Neutrophil (primary cell): ENCODE measurements around the gene DYNC1I2.

Source experiments
- H3K27ac ChIP-seq: fragments of 200-600 bp; sonication (generic); 2 replicates; pipeline ENCODE4 v1.5.1; 2016; ENCODE audit warnings: mild to moderate bottlenecking, moderate library complexity
- H3K27me3 ChIP-seq: fragments of 200-600 bp; sonication (generic); 2 replicates; pipeline ENCODE4 v1.6.0; 2016; ENCODE audit warnings: mild to moderate bottlenecking
- H3K36me3 ChIP-seq: fragments of 200-600 bp; sonication (generic); 2 replicates; pipeline ENCODE4 v1.5.1; 2017
- H3K4me1 ChIP-seq, 2 experiments: fragments of 200-600 bp in 1 of 2; sonication (generic) in 1 of 2; 1 replicate in 1 of 2; 2 replicates in 1 of 2; pipeline versions ENCODE4 v1.5.1 to v1.6.1; 2013 to 2016; ENCODE audit warnings: low read depth in 1 of 2, low read length in 1 of 2, mild to moderate bottlenecking in 1 of 2, moderate library complexity in 1 of 2; ENCODE audit not compliant: control insufficient read depth in 1 of 2, insufficient read depth in 1 of 2
- H3K4me3 ChIP-seq, 2 experiments: fragments of 200-600 bp in 1 of 2; sonication (generic) in 1 of 2; 1 replicate in 1 of 2; 2 replicates in 1 of 2; pipeline ENCODE4 v1.5.1; 2013 to 2016; ENCODE audit warnings: low read depth in 1 of 2, low read length in 1 of 2, mild to moderate bottlenecking in 1 of 2, moderate library complexity in 1 of 2
- H3K9me3 ChIP-seq: fragments of 200-600 bp; sonication (generic); 2 replicates; pipeline ENCODE4 v1.5.1; 2016
- CTCF ChIP-seq: fragments of 200-600 bp; sonication (generic); IDR thresholded peaks from 2 replicates; pipeline ENCODE4 v1.5.1; 2016; ENCODE audit warnings: antibody characterized with exemption

Gene DYNC1I2

GRCh38 chr2:171788316-171788993 lies 101.2 kb downstream of the DYNC1I2 start:
- no peak for TF ChIP-seq CTCF
- Histone ChIP-seq H3K4me3 (no peak overlapping the region), H3K27me3 (no peaks in the 10 kb centered on the region), H3K36me3 (peaks cover 43% of the 10 kb centered on the region), H3K27ac (no peak overlapping the region), H3K4me1 (peaks cover 0 to 7% of the 10 kb centered on the region in 2 experiments), H3K9me3 (no peaks in the 10 kb centered on the region)

GRCh38 chr2:171789956-171790355 lies 102.7 kb downstream of the DYNC1I2 start:
- Histone ChIP-seq H3K36me3 (peaks cover 29% of the 10 kb centered on the region), H3K27ac (no peak overlapping the region), H3K9me3 (no peaks in the 10 kb centered on the region), H3K27me3 (no peaks in the 10 kb centered on the region), H3K4me3 (no peak overlapping the region), H3K4me1 (peaks cover 0 to 7% of the 10 kb centered on the region in 2 experiments)
- no peak for TF ChIP-seq CTCF

- H3K36me3 ChIP-seq, result peaks cover 22% of the 10 kb centered on the region
- H3K4me3 ChIP-seq, result no peak overlapping the region
- peaks cover 0 to 7% of the 10 kb centered on the region in 2 experiments for H3K4me1 ChIP-seq
- no peak overlapping the region for H3K27ac ChIP-seq
- no peaks in the 10 kb centered on the region for H3K9me3 ChIP-seq
- TF ChIP-seq CTCF, result no peak
- H3K27me3 ChIP-seq, result no peaks in the 10 kb centered on the region
These were observed 104.1 kb downstream of the DYNC1I2 start for GRCh38 chr2:171791361-171791760.

GRCh38 chr2:171792157-171792556 lies 104.9 kb downstream of the DYNC1I2 start:
- H3K36me3 ChIP-seq, result peaks cover 14% of the 10 kb centered on the region
- H3K9me3 ChIP-seq, result no peaks in the 10 kb centered on the region
- no peak overlapping the region for H3K4me3 ChIP-seq
- no peak for TF ChIP-seq CTCF
- peaks cover 0 to 7% of the 10 kb centered on the region in 2 experiments for H3K4me1 ChIP-seq
- no peaks in the 10 kb centered on the region for H3K27me3 ChIP-seq
- H3K27ac ChIP-seq, result no peak overlapping the region

- TF ChIP-seq CTCF, result no peak
These were observed 105.8 kb downstream of the DYNC1I2 start for GRCh38 chr2:171792886-171793580.

More at GRCh38 chr2:171792886-171793580, 105.8 kb downstream of the DYNC1I2 start:
- Histone ChIP-seq H3K4me1 (peaks cover 0 to 9% of the 10 kb centered on the region in 2 experiments), H3K27ac (no peak overlapping the region), H3K27me3 (no peaks in the 10 kb centered on the region), H3K36me3 (peaks cover 7% of the 10 kb centered on the region), H3K4me3 (no peak overlapping the region), H3K9me3 (no peaks in the 10 kb centered on the region)
